ENCODE data around the gene ASCC1. TPM values are rescaled to one million over a fixed set of nuclear protein-coding genes. Genes with fewer than 3 reads are reported as not detected.

ASCC1 gene
- total and polyA plus RNA-seq, 2 experiments from 2014 or later = 31.8 to 38.7 TPM

DNA sequence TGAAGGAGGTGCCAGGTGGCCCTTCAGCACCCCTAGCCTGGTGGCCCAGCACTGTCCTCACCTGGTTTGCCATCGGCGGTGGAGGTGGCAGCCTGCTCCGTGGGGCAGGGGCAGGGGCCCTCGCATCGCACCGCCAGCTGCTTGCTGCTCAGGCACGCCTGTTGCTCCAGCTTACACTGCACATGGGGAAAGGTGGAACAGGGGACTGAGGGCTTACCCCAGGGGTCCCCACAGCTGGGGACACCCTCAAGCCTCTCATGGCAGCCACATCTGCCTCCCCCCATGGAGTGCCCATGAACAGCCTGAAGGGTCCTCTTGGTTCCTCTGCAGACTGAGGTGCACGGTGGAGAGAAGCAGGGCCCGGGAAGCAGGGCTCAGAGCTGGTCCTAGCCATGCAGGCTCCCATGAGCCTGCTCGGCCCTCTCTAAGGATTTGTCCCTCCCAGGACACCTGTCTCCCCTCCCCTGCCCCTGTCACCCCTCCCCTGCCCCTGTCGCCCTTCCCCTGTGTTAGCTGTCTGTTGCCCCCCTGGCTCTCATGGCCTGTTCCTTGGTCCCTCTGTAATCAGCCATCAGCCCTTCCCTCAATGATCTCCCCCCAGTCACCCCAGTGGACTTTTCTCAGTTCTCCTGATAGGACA is 147.8 kb downstream of the ASCC1 start:
- no peak for TF ChIP-seq EZH2 (IDR thresholded peaks at IDR 0.05; ENCODE audit: borderline replicate concordance)
- TF ChIP-seq, protein P1, sequence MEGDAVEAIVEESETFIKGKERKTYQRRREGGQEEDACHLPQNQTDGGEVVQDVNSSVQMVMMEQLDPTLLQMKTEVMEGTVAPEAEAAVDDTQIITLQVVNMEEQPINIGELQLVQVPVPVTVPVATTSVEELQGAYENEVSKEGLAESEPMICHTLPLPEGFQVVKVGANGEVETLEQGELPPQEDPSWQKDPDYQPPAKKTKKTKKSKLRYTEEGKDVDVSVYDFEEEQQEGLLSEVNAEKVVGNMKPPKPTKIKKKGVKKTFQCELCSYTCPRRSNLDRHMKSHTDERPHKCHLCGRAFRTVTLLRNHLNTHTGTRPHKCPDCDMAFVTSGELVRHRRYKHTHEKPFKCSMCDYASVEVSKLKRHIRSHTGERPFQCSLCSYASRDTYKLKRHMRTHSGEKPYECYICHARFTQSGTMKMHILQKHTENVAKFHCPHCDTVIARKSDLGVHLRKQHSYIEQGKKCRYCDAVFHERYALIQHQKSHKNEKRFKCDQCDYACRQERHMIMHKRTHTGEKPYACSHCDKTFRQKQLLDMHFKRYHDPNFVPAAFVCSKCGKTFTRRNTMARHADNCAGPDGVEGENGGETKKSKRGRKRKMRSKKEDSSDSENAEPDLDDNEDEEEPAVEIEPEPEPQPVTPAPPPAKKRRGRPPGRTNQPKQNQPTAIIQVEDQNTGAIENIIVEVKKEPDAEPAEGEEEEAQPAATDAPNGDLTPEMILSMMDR (IDR thresholded peaks at IDR 0.05; ENCODE audit: poor library complexity) = no peak
- no peak for TF ChIP-seq EZH2phosphoT487 (IDR thresholded peaks at IDR 0.05; ENCODE audit: low read depth, severe bottlenecking, unreplicated experiment)
- H3K9me2 ChIP-seq (replicated peaks; ENCODE audit: insufficient read depth) = no peaks in the 10 kb centered on the region
- no peak overlapping the region for H3K27ac ChIP-seq
- no peak overlapping the region for H2AFZ ChIP-seq
- no peaks in the 10 kb centered on the region for H4K20me1 ChIP-seq (ENCODE audit: insufficient read depth, poor library complexity, severe bottlenecking)
- 98% methylated on average over 11 of the region's 11 CpGs for WGBS (ENCODE audit: low lambda C conversion rate, missing lambda C conversion rate)
- no peak overlapping the region for H3K4me2 ChIP-seq
- no peaks in the 10 kb centered on the region for H3K79me2 ChIP-seq
- no peaks in the 10 kb centered on the region for H3K36me3 ChIP-seq (replicated peaks; ENCODE audit: insufficient read depth, low read depth)
- no peaks in the 10 kb centered on the region for H3K9me3 ChIP-seq (ENCODE audit: low read depth)
- H3K27me3 ChIP-seq = no peaks in the 10 kb centered on the region
- H3K4me3 ChIP-seq = no peak overlapping the region
- no peak for DNase-seq (ENCODE audit: low spot score)
- H3K4me1 ChIP-seq (ENCODE audit: insufficient read depth) = no peaks in the 10 kb centered on the region

DNA sequence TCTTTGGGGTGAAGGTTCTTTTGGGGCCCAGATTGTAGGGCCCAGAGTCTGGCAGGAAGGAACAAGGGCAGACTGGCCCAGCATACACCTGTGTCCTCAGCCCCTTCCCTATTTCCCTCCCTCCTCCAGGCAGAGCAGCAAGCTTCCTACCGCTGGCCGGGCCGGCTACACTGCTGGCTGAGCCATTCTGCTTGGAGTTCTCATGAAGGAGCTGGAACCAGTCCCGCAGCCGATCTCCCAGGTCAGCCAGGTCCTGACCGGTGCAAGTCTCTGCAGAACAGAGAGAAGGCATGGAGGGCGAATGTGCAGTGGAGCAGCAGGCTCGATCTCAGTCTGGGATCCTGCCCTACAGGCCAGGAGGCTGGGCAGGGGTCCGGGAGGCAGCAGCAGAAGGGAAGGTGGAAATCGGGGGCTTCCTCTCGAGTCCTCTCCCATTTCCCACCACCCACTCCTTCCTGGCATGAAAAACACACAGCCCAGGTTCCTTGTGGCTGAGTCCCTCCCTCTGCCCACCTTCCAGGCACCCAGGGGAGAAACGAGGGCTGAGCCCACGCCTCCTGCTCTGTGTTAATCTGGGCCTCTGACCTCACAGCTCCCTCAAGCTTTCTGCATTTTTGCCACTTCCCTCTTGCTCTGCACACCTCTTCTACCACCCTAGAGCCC is 148.5 kb downstream of the ASCC1 start:
- no peak for DNase-seq (ENCODE audit: low spot score)
- Histone ChIP-seq H2AFZ (no peak overlapping the region), H3K9me2 (replicated peaks; ENCODE audit: insufficient read depth) (no peaks in the 10 kb centered on the region), H3K4me2 (no peak overlapping the region), H3K4me1 (ENCODE audit: insufficient read depth) (no peaks in the 10 kb centered on the region), H3K9me3 (ENCODE audit: low read depth) (no peaks in the 10 kb centered on the region), H3K27ac (no peak overlapping the region), H3K4me3 (no peak overlapping the region), H3K79me2 (no peaks in the 10 kb centered on the region), H3K36me3 (replicated peaks; ENCODE audit: insufficient read depth, low read depth) (no peaks in the 10 kb centered on the region), H4K20me1 (ENCODE audit: insufficient read depth, poor library complexity, severe bottlenecking) (no peaks in the 10 kb centered on the region), H3K27me3 (no peaks in the 10 kb centered on the region)
- TF ChIP-seq EZH2phosphoT487 (IDR thresholded peaks at IDR 0.05; ENCODE audit: low read depth, severe bottlenecking, unreplicated experiment) (no peak), EZH2 (IDR thresholded peaks at IDR 0.05; ENCODE audit: borderline replicate concordance) (no peak)
- TF ChIP-seq, protein P1 (IDR thresholded peaks at IDR 0.05; ENCODE audit: poor library complexity) = no peak
- 90% methylated on average over 12 of the region's 13 CpGs for WGBS (ENCODE audit: low lambda C conversion rate, missing lambda C conversion rate)

GRCh38 chr10:72066318-72067284 is 149.5 kb downstream of the ASCC1 start:
- WGBS (ENCODE audit: low lambda C conversion rate, missing lambda C conversion rate) = 89% methylated on average over 18 of the region's 18 CpGs
- H3K36me3 ChIP-seq (replicated peaks; ENCODE audit: insufficient read depth, low read depth) = no peaks in the 10 kb centered on the region
- no peak overlapping the region for H3K4me3 ChIP-seq
- H3K4me1 ChIP-seq (ENCODE audit: insufficient read depth) = no peaks in the 10 kb centered on the region
- H3K79me2 ChIP-seq = no peaks in the 10 kb centered on the region
- H3K4me2 ChIP-seq = no peak overlapping the region
- H3K27ac ChIP-seq = no peak overlapping the region
- H4K20me1 ChIP-seq (ENCODE audit: insufficient read depth, poor library complexity, severe bottlenecking) = no peaks in the 10 kb centered on the region
- H3K9me2 ChIP-seq (replicated peaks; ENCODE audit: insufficient read depth) = no peaks in the 10 kb centered on the region
- H2AFZ ChIP-seq = no peak overlapping the region
- no peak for DNase-seq (ENCODE audit: low spot score)
- no peaks in the 10 kb centered on the region for H3K9me3 ChIP-seq (ENCODE audit: low read depth)
- TF ChIP-seq EZH2 (IDR thresholded peaks at IDR 0.05; ENCODE audit: borderline replicate concordance) (no peak), EZH2phosphoT487 (IDR thresholded peaks at IDR 0.05; ENCODE audit: low read depth, severe bottlenecking, unreplicated experiment) (no peak)
- TF ChIP-seq, protein P1 (IDR thresholded peaks at IDR 0.05; ENCODE audit: poor library complexity) = no peak
- no peaks in the 10 kb centered on the region for H3K27me3 ChIP-seq
